MM.1S (cell line): Measurements from ENCODE around the gene TOX4.

Source experiments
- DNase-seq: peaks from one replicate; pipeline ENCODE4 v3.0.0-alpha.2; 2015
- H2AFZ ChIP-seq: fragments of 300-600 bp; sonication (generic); 2 replicates; pipeline ENCODE4 v1.6.0; 2016; ENCODE audit warnings: antibody characterized with exemption, low read length
- H3F3A ChIP-seq: fragments of 300-600 bp; sonication (generic); 2 replicates; pipeline ENCODE4 v1.6.1; 2016; ENCODE audit warnings: mild to moderate bottlenecking, antibody characterized with exemption, low read length, moderate library complexity, mixed read lengths; ENCODE audit not compliant: insufficient read depth
- H3K27ac ChIP-seq: fragments of 300-600 bp; sonication (generic); 2 replicates; pipeline ENCODE4 v1.5.1; 2016; ENCODE audit warnings: mild to moderate bottlenecking, low read length
- H3K27me3 ChIP-seq: fragments of 300-600 bp; sonication (generic); replicated peaks from 2 replicates; pipeline ENCODE4 v1.6.0; 2016; ENCODE audit warnings: low read length; ENCODE audit not compliant: insufficient read depth
- H3K36me3 ChIP-seq: fragments of 300-600 bp; sonication (generic); replicated peaks from 2 replicates; pipeline ENCODE4 v1.6.1; 2016; ENCODE audit warnings: mild to moderate bottlenecking, low read length, mixed read lengths; ENCODE audit not compliant: insufficient read depth
- H3K4me1 ChIP-seq: fragments of 300-600 bp; sonication (generic); 2 replicates; pipeline ENCODE4 v1.6.1; 2016; ENCODE audit warnings: low read length, mixed read lengths
- H3K4me2 ChIP-seq: fragments of 300-600 bp; sonication (generic); 2 replicates; pipeline ENCODE4 v1.6.0; 2016; ENCODE audit warnings: low read depth, low read length
- H3K4me3 ChIP-seq: fragments of 300-600 bp; sonication (generic); 2 replicates; pipeline ENCODE4 v1.5.1; 2016; ENCODE audit warnings: low read length, mixed read lengths
- H3K79me2 ChIP-seq: fragments of 300-600 bp; sonication (generic); 2 replicates; pipeline ENCODE4 v1.6.1; 2016; ENCODE audit warnings: mixed run types, low read length, mixed read lengths
- H3K9ac ChIP-seq: fragments of 300-600 bp; sonication (generic); 2 replicates; pipeline ENCODE4 v1.6.1; 2016; ENCODE audit warnings: low read length, mixed read lengths
- H3K9me2 ChIP-seq: fragments of 300-600 bp; sonication (generic); replicated peaks from 2 replicates; pipeline ENCODE4 v1.6.1; 2016; ENCODE audit warnings: mild to moderate bottlenecking, low read length, mixed read lengths; ENCODE audit not compliant: insufficient read depth
- H3K9me3 ChIP-seq: fragments of 300-600 bp; sonication (generic); replicated peaks from 2 replicates; pipeline ENCODE4 v1.6.1; 2016; ENCODE audit warnings: mild to moderate bottlenecking, low read length, mixed read lengths; ENCODE audit not compliant: insufficient read depth
- H4K20me1 ChIP-seq: fragments of 300-600 bp; sonication (generic); 2 replicates; pipeline ENCODE4 v1.6.1; 2016; ENCODE audit warnings: mild to moderate bottlenecking, low read length, moderate library complexity, mixed read lengths; ENCODE audit not compliant: insufficient read depth
- EZH2 ChIP-seq: fragments of 300-600 bp; sonication (generic); optimal IDR thresholded peaks from 2 replicates; pipeline ENCODE3; 2017; ENCODE audit warnings: low read depth, mild to moderate bottlenecking, antibody characterized with exemption, low read length, mixed read lengths
- EZH2phosphoT487 ChIP-seq: fragments of 300-600 bp; sonication (generic); IDR thresholded peaks from 2 replicates; pipeline ENCODE4 v1.6.1; 2018; ENCODE audit warnings: antibody characterized with exemption, low read length
- TF ChIP-seq, protein P1 (sequence below): fragments of 300-600 bp; sonication (generic); IDR thresholded peaks from 2 replicates; pipeline ENCODE4 v1.5.1; 2016; ENCODE audit warnings: antibody characterized with exemption, low read length, mixed read lengths

Gene TOX4

DNA sequence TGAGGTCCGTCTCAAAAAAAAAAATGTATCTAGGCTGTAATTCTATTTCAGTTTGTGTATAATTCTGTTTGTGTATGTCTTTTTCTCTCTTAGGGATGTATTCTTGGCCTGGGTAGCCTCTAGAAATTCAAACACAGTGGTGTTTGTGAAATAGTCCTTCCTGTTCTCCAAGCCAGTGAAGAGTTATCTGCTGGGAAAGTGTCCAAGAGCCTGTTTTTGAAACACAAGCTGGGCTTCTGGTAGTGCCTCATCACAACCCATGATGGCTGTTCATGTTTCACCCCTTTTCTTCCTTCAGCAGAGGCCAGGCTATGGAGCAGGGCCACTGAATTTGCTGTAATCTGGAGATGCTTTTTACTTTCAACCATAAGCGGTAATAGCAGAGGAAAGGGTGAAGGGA, 19.5 kb downstream of the TOX4 start:
- H3K4me3 ChIP-seq: no peak overlapping the region
- TF ChIP-seq EZH2phosphoT487 (no peak), EZH2 (no peak)
- TF ChIP-seq, protein P1, sequence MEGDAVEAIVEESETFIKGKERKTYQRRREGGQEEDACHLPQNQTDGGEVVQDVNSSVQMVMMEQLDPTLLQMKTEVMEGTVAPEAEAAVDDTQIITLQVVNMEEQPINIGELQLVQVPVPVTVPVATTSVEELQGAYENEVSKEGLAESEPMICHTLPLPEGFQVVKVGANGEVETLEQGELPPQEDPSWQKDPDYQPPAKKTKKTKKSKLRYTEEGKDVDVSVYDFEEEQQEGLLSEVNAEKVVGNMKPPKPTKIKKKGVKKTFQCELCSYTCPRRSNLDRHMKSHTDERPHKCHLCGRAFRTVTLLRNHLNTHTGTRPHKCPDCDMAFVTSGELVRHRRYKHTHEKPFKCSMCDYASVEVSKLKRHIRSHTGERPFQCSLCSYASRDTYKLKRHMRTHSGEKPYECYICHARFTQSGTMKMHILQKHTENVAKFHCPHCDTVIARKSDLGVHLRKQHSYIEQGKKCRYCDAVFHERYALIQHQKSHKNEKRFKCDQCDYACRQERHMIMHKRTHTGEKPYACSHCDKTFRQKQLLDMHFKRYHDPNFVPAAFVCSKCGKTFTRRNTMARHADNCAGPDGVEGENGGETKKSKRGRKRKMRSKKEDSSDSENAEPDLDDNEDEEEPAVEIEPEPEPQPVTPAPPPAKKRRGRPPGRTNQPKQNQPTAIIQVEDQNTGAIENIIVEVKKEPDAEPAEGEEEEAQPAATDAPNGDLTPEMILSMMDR: no peak

DNA sequence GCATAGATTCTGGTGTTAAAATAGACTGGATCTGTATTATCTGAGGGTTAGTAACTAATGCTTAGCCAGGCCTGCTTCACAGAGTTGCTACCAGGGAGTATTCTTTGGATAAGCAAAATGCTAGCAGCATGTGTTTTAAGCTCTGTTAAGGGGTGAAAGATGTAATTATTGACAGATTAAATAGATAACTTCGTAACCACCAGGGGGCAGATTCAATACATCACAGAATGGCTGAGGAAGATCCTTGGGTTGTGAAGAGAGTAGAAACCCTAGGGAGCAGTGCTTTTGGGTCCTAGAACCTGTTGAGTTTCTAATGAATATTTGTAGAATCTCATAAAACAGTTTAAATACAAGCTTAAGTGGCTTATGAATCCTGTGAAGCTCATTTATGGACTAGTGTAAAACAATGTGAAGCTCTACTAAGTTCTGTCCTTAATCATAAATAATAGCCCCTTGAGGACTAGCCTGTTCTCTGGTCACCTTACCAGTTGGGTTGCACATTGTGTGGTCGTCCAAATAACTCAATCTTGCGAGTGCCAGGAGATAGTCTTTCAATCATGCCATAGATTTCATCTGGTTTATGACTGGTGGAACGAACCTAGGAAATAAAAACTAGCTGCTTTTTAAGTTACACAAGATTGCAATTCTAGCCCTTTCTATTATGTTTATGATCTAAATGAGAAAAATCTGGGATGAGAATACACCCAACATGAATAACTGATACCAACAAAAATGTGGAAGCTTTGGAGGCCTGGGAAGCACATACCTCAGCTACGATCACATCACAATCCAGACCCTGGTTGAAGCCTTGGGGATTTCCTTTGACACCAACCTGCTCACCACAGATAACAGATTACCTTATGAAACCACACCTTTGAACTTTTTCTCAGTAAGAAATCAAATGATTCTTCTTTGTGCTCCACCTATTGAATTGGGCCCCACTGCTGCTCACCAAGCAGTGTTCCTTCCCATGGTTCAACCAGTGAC, 21.8 kb downstream of the TOX4 start:
- H3K27me3 ChIP-seq: no peaks in the 10 kb centered on the region
- H3F3A ChIP-seq: peaks cover 6% of the 10 kb centered on the region; the same call in 1 of the 2 replicates
- no peaks in the 10 kb centered on the region for H3K9me2 ChIP-seq
- H4K20me1 ChIP-seq: no peaks in the 10 kb centered on the region
- TF ChIP-seq EZH2phosphoT487: no peak
- TF ChIP-seq, protein P1: peak; percentile 34
- no peaks in the 10 kb centered on the region for H3K9me3 ChIP-seq
- peak; percentile 27 for DNase-seq
- H3K27ac ChIP-seq: no peak overlapping the region
- H3K9ac ChIP-seq: no peak overlapping the region
- H3K4me3 ChIP-seq: no peak overlapping the region
- H3K4me2 ChIP-seq: no peak overlapping the region
- no peak overlapping the region for H2AFZ ChIP-seq
- H3K4me1 ChIP-seq: no peaks in the 10 kb centered on the region
- no peaks in the 10 kb centered on the region; the same call in 1 of the 2 replicates for H3K36me3 ChIP-seq
- H3K79me2 ChIP-seq: no peaks in the 10 kb centered on the region

More for the DNA sequence above, 19.5 kb downstream of the TOX4 start:
- DNase-seq: no peak
- no peak overlapping the region for H3K27ac ChIP-seq
- H3F3A ChIP-seq: peaks cover 6% of the 10 kb centered on the region; the same call in 1 of the 2 replicates
- no peak overlapping the region for H2AFZ ChIP-seq
- no peak overlapping the region for H3K9ac ChIP-seq
- no peak overlapping the region for H3K4me2 ChIP-seq
- no peaks in the 10 kb centered on the region for H3K9me3 ChIP-seq
- no peaks in the 10 kb centered on the region for H3K4me1 ChIP-seq
- H4K20me1 ChIP-seq: no peaks in the 10 kb centered on the region
- no peaks in the 10 kb centered on the region for H3K9me2 ChIP-seq
- H3K27me3 ChIP-seq: no peaks in the 10 kb centered on the region
- H3K36me3 ChIP-seq: no peaks in the 10 kb centered on the region; the same call in 1 of the 2 replicates
- H3K79me2 ChIP-seq: no peaks in the 10 kb centered on the region

DNA sequence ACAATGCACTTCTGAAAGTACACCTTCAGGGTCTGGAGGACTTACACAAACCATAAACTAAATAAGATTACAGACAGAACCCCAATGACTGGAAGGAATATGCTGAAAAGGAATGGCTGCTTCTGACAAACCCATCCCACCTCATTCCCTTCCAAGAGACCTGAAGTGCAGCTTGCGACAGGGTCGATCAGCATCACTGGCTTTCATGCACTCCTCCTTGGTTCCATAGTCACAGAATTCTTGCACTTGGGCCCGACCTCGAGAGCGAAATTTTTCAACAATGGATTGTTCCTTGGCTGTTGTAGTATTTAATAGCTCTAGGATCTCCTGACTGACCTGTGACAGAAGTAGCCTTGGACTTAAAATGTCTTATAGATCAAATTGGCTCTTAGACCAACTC, 24.6 kb downstream of the TOX4 start:
- no peak overlapping the region for H3K4me3 ChIP-seq
- H3K9me3 ChIP-seq: no peaks in the 10 kb centered on the region
- no peaks in the 10 kb centered on the region for H3K27me3 ChIP-seq
- no peaks in the 10 kb centered on the region for H3K36me3 ChIP-seq
- no peak overlapping the region for H3K4me2 ChIP-seq
- peaks cover 3% of the 10 kb centered on the region for H3K79me2 ChIP-seq
- H3F3A ChIP-seq: peaks cover 14% of the 10 kb centered on the region; the same call in 1 of the 2 replicates
- H2AFZ ChIP-seq: no peak overlapping the region
- no peak for TF ChIP-seq EZH2phosphoT487
- TF ChIP-seq, protein P1: no peak
- no peak for TF ChIP-seq EZH2
- H3K9ac ChIP-seq: no peak overlapping the region
- H3K4me1 ChIP-seq: peaks cover 6% of the 10 kb centered on the region; the same call in 1 of the 2 replicates
- H3K27ac ChIP-seq: no peak overlapping the region
- DNase-seq: no peak
- H3K9me2 ChIP-seq: no peaks in the 10 kb centered on the region
- no peaks in the 10 kb centered on the region for H4K20me1 ChIP-seq
